ENCODE results near the gene TTI1.

TTI1 gene

DNA sequence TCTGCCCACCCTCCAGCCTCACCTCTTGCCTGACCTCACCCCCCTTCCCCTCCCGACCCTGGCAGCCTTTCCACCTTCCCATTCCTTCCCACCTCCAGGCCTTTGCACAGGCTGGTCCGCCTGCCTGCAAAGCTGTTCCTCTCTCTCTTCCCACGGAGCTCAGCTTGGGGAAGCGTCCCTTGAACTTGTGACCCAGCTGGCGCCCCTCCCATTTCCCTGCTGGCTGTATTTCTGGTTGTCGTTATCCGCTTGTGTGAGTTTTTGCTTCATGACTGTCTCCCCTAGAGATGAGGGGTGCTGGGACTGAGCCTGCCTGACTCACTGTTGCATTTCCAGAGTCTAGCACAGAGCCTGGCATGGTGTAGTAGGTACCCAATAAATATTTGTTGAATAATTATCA, 97.8 kb downstream of the TTI1 start:
- DNase-seq: no peak

DNA sequence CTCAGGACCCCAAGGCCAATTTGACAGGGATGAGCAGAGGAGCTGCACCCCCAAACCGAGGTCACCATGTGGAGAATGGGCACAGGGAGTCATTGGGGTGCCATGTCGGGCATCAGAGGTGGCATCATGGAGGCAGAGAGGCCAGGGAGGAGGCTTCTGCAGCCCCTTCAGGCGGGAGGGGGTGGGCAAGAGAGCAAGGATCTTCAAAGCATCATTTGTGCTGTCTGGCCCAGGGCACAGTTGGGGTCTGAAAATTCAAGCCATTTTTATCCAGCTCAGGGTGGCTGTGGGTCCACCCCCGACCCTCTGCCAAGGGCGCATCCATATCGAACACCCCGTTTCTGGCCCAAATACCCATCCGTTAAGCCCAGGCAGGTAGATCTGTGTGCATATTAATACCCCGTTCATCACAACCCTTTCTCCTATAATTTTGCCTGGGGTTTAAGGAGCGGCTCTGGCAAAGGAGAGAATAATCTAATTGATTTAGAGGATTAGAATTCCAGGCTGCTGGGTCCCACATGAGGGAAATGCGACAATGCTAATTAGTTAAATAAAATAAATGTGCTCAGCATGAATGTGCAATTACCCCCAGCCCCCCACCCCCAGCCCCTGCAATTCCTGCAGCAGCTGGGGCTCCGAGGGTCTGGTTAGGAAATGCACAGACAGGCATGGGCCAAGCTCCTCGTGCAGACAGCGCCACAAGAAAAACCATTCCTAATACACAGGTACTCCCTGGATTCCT, 98.5 kb downstream of the TTI1 start:
- DNase-seq: no peak

DNA sequence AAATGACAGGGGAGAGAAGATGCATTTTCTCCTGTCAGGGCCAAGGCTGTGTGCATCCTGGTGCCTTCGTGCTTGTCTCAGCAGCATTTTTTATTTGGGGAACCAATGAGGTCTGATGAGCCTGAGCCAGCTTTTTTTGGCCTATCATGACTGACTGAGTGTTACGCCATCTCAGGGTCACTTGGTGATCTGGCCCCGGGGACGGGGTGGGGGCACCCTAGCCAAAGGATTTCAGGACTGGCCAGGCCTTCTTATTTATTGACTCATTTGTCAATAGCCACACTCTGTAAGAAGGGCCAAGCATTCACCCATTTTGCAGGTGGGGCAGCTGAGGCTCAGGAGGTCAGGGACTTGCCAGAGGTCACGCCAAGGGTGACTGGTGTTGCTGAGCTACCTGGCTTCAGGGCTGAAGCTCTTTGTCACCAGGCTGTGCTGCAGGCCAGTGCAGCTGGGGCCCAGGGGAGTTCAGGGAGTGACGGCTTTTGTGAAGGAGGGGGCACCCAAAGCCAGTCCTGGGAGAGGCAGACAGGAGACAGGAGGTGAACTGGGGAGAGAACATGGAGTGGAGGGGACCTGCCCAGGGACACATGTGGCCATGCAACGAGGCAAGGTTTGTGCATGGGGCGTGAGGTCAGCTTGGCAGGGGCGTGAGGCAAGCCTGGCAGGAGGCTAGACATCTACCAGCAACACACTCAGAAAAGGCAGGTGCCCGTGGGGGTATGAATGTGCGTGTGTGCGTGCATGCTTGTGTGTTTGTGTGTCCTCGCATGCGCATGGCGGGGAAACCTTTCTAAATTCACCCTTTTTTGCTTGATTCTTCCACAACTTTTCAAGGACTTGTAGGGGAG, 99.2 kb downstream of the TTI1 start:
- DNase-seq: no peak
